ENCODE results near the gene PSMB7. TPM values are rescaled to one million over a fixed set of nuclear protein-coding genes. Genes with fewer than 3 reads are reported as not detected.
A peak's percentile ranks its signal among the peaks of the same experiment; 100 is the strongest.

The PSMB7 gene
- total RNA-seq, 1 donor from 2014 or later: 73.2 TPM

DNA sequence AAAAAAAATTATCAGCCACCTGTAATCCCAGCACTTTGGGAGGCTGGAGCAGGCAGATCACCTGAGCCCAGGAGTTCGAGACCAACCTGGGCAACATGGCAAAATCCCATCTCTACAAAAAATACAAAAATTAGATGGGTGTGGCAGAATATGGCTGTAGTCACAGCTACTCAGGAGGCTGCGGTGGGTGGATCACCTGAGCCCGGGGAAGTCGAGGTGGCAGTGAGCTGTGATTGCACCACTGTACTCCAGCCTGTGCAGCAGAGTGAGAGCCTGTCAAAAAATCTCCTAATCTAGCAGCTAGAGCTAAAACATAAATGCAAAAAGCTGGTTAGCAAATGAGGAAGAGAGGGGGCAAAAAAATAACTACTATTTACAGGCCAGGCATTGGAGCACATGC is 12.0 kb downstream of the PSMB7 start:
- ATAC-seq (no peak), DNase-seq (no peak)
- Histone ChIP-seq H3K4me3 (no peak overlapping the region), H3K27me3 (ENCODE audit: low read depth) (no peaks in the 10 kb centered on the region), H3K9me3 (no peaks in the 10 kb centered on the region), H3K4me1 (peaks cover 5% of the 10 kb centered on the region), H3K36me3 (peaks cover 90% of the 10 kb centered on the region), H3K27ac (no peak overlapping the region)
- intact Hi-C loops (cut with DNase I): no loop called here
- TF ChIP-seq, protein P1, sequence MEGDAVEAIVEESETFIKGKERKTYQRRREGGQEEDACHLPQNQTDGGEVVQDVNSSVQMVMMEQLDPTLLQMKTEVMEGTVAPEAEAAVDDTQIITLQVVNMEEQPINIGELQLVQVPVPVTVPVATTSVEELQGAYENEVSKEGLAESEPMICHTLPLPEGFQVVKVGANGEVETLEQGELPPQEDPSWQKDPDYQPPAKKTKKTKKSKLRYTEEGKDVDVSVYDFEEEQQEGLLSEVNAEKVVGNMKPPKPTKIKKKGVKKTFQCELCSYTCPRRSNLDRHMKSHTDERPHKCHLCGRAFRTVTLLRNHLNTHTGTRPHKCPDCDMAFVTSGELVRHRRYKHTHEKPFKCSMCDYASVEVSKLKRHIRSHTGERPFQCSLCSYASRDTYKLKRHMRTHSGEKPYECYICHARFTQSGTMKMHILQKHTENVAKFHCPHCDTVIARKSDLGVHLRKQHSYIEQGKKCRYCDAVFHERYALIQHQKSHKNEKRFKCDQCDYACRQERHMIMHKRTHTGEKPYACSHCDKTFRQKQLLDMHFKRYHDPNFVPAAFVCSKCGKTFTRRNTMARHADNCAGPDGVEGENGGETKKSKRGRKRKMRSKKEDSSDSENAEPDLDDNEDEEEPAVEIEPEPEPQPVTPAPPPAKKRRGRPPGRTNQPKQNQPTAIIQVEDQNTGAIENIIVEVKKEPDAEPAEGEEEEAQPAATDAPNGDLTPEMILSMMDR (IDR thresholded peaks at IDR 0.05): no peak

- Histone ChIP-seq H3K27me3 (ENCODE audit: low read depth) (no peaks in the 10 kb centered on the region), H3K36me3 (peaks cover 76% of the 10 kb centered on the region), H3K4me3 (no peak overlapping the region), H3K9me3 (no peaks in the 10 kb centered on the region), H3K4me1 (peaks cover 5% of the 10 kb centered on the region), H3K27ac (no peak overlapping the region)
- intact Hi-C loops (cut with DNase I): no loop called here
- DNase-seq (no peak), ATAC-seq (no peak)
- TF ChIP-seq, protein P1 (IDR thresholded peaks at IDR 0.05): no peak
Measured at GRCh38 chr9:124399968-124400940, 15.0 kb downstream of the PSMB7 start.

DNA sequence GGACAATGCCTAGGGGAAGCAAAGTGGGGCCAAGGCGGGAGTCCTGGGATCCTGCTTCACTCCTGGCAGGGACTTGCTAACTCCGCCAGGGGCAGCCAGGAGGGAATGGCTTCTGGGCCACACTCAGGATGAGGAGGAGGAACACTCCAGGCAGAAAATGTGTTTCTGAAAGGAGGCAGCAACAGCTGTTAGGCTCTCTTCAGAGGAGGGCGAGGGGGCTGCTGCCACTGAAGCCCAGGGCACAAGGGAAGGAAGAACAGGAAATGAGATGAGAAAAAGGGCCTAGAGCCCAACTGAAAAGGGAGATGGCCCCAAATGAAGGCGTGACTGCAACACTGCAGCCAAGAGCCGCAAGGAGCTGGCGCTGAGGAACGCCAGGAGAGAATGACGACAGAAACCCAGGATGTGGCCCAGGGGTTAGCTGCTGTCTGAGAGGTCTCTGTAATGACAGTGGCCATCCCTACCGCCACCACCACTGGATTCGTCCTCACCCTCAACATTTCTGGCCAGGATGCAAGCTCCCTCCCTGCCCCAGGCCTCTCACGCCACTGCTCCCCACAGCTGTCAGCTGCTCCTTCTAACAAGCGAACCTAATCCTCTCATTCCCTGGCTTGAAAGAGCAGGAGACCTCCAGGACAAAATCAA is 15.8 kb downstream of the PSMB7 start:
- Histone ChIP-seq H3K36me3 (peaks cover 74% of the 10 kb centered on the region), H3K27me3 (ENCODE audit: low read depth) (no peaks in the 10 kb centered on the region), H3K4me3 (no peak overlapping the region), H3K27ac (peak overlapping the region; percentile 48), H3K4me1 (peaks cover 5% of the 10 kb centered on the region), H3K9me3 (no peaks in the 10 kb centered on the region)
- TF ChIP-seq, protein P1 (IDR thresholded peaks at IDR 0.05): no peak
- intact Hi-C loops (cut with DNase I): no loop called here
- ATAC-seq: peak; percentile 29 to 38
- no peak for DNase-seq

DNA sequence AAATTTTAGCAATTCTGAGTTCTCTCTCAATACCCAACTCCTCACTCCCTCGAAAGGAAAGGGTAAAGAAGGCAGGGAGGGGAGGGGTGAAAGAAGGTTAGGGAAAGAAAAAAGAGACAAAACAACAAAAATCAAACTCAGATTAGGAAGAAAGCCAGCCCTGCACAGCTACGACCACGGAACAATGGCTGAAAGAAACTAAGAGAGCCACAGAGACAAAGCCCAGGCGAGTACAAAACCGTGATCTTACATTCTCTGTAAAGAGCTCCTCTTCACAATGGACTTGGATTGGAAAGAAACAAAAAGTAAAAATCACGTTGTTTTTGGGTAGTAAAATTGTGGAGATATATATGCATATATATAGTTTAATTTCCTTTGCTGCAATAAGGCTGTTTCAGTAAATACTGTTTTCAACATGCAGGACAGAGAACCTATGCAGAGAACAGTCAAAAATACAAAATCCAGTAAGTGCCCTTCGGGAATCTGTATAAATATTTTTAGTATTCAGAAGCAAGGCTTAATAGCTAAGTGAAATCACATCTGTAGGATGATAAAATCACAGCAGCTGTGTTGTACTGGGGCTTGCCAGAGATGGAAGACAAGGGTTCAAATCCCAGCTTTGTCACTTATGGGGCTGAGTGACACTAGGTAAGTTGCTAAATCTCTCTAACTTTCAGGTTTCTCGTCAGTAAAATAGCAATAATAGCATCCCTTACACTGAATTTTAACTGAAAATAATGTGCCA is 16.9 kb downstream of the PSMB7 start:
- intact Hi-C loops (cut with DNase I): no loop called here
- DNase-seq (no peak), ATAC-seq (no peak)
- Histone ChIP-seq H3K36me3 (peaks cover 72% of the 10 kb centered on the region), H3K9me3 (no peaks in the 10 kb centered on the region), H3K27ac (no peak overlapping the region), H3K27me3 (ENCODE audit: low read depth) (no peaks in the 10 kb centered on the region), H3K4me3 (no peak overlapping the region), H3K4me1 (peaks cover 5% of the 10 kb centered on the region)
- TF ChIP-seq, protein P1 (IDR thresholded peaks at IDR 0.05): no peak

- no peak for DNase-seq
- Histone ChIP-seq H3K4me1 (peaks cover 29% of the 10 kb centered on the region), H3K36me3 (peaks cover 46% of the 10 kb centered on the region), H3K27ac (no peak overlapping the region), H3K27me3 (ENCODE audit: low read depth) (no peaks in the 10 kb centered on the region), H3K4me3 (no peak overlapping the region), H3K9me3 (no peaks in the 10 kb centered on the region)
- TF ChIP-seq, protein P1 (IDR thresholded peaks at IDR 0.05): no peak
- intact Hi-C loops (cut with DNase I): no loop called here
- ATAC-seq: no peak
Measured at GRCh38 chr9:124395826-124396225, 19.4 kb downstream of the PSMB7 start.

Data from lower lobe of right lung (tissue), 2 donors.